Psoas muscle (tissue), 8 donors: ENCODE results near the gene GTSE1. TPM values are rescaled to one million over a fixed set of nuclear protein-coding genes. Genes with fewer than 3 reads are reported as not detected.

Experiments used
- ATAC-seq, 4 donors: fragments of 200-7000 bp; cut with Tn5 transposase; one replicate each; pipeline ENCODE4 v1.9.1; 2020; ENCODE audit warnings: moderate library complexity in 3 of 4, mild to moderate bottlenecking in 2 of 4
- DNase-seq, 2 donors: peaks; one replicate each; pipeline ENCODE4 v3.0.0-alpha.2; 2020
- H3K27ac ChIP-seq: fragments of 200-600 bp; one replicate; pipeline ENCODE4 v1.8.0; 2022
- H3K27me3 ChIP-seq, 3 donors: fragments of 200-600 bp in 1 of 3; one replicate each; pipeline versions ENCODE4 v1.6.1 to v1.8.0; 2013 to 2022; ENCODE audit warnings: low read length in 2 of 3, mild to moderate bottlenecking in 2 of 3, moderate library complexity in 1 of 3; ENCODE audit not compliant: insufficient read depth in 3 of 3
- H3K36me3 ChIP-seq, 2 donors: fragments of 200-600 bp in 1 of 2; one replicate each; pipeline versions ENCODE4 v1.6.1 to v1.8.0; 2013 to 2022; ENCODE audit warnings: low read depth in 1 of 2, mild to moderate bottlenecking in 1 of 2, moderate library complexity in 1 of 2; ENCODE audit not compliant: insufficient read depth in 1 of 2
- H3K4me1 ChIP-seq: fragments of 200-600 bp; one replicate; pipeline ENCODE4 v1.8.0; 2022
- H3K4me3 ChIP-seq: fragments of 200-600 bp; one replicate; pipeline ENCODE4 v1.8.0; 2022; ENCODE audit warnings: mild to moderate bottlenecking
- H3K9me3 ChIP-seq: fragments of 200-600 bp; one replicate; pipeline ENCODE4 v1.8.0; 2022
- CTCF ChIP-seq: fragments of 200-600 bp; IDR thresholded peaks from one replicate; pipeline ENCODE4 v1.8.0; 2022; ENCODE audit warnings: antibody characterized with exemption
- WGBS, 3 donors: extraction: QIAGEN DNeasy Blood & Tissue Kit; methylation state at CpG; one replicate each; pipeline versions ENCODE4 v1.1.6 to v1.1.7; 2013; 5-methylcytosine and 5-hydroxymethylcytosine counted together
- intact Hi-C, 2 donors: fragments of 100-400 bp; cut with DNase I; formaldehyde crosslinking; loops; one replicate each; pipeline versions ENCODE4 v1.11.0 to v1.14.2; 2022
- polyA plus RNA-seq, 3 donors: library from polyadenylated mRNA; stranded (reverse); fragments of 200-250 nt; gene quantifications; one replicate each; pipeline ENCODE4 v1.2.3, GENCODE V29; 2013
- total RNA-seq, 4 donors: library from RNA; stranded (reverse); fragmentation: NEBNext Ultra II Directional in 2 of 4; extraction: Animal tissue kit (Norgen Biotek cat#: 25700) in 2 of 4; gene quantifications; one replicate each; pipeline versions ENCODE4 v1.2.1 to v1.2.4, GENCODE V29; 2021 to 2023
- donor health status: healthy with polysubstance abuse.
- donor health status: DM: no; HTN: no; CAD: no; lungs with moderate emphysema.
- donor health status: Bipolar disorder and iron deficiency.
- donor health status: healthy.
- donor health status: DM: yes; HTN: yes; CAD: no.
- donor health status: DM: no; HTN: no; CAD: no.
- donor health status: DM: no; HTN: no; CAD: no.
- donor health status: DM: yes; HTN: yes; CAD: no.

GTSE1 gene
- total and polyA plus RNA-seq, 7 donors: 0.04 to 0.47 (median 0.16) TPM; not detected in 1

GRCh38 chr22:46371623-46372226, 75.1 kb downstream of the GTSE1 start:
- no peak for ATAC-seq
- Histone ChIP-seq H3K27ac (no peak overlapping the region), H3K9me3 (no peaks in the 10 kb centered on the region), H3K4me3 (no peak overlapping the region), H3K27me3 (no peaks in the 10 kb centered on the region), H3K4me1 (no peaks in the 10 kb centered on the region), H3K36me3 (no peaks in the 10 kb centered on the region)
- no peak for TF ChIP-seq CTCF
- intact Hi-C loops: no loop called here
- WGBS, 3 donors: 76 to 83% (median 78%) methylated on average over 2 of the region's 2 CpGs
- no peak for DNase-seq

- no peak overlapping the region for H3K27ac ChIP-seq
- no peaks in the 10 kb centered on the region for H3K4me1 ChIP-seq
- no peaks in the 10 kb centered on the region for H3K9me3 ChIP-seq
- H3K4me3 ChIP-seq: no peak overlapping the region
- H3K36me3 ChIP-seq: no peaks in the 10 kb centered on the region
- TF ChIP-seq CTCF: no peak
- 88 to 92% (median 91%) methylated on average over 18 of the region's 18 CpGs for WGBS, 3 donors
- ATAC-seq (no peak), DNase-seq (no peak)
- no peaks in the 10 kb centered on the region for H3K27me3 ChIP-seq
- intact Hi-C loops: no loop called here
Observed at GRCh38 chr22:46372686-46373085, 76.0 kb downstream of the GTSE1 start.

DNA sequence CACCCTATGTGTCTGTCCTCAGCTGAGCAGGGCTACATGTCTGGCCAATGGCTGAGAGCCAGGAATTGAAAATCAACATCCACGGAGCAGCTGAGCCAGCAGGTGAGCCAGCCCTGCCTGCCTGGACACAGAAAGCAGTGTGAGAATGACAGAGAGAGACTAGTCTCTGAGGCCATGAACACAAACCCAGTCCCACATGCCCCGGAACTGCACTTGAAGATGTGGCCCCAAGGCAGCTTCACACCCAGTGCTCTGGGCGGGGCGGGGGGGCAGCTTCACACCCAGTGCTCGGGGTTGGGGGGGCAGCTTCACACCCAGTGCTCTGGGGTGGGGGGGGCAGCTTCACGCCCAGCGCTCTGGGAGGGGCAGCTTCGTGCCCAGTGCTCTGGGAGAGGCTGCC, 76.5 kb downstream of the GTSE1 start:
- intact Hi-C loops: no loop called here
- Histone ChIP-seq H3K9me3 (no peaks in the 10 kb centered on the region), H3K4me1 (no peaks in the 10 kb centered on the region), H3K27ac (no peak overlapping the region), H3K4me3 (no peak overlapping the region), H3K36me3 (no peaks in the 10 kb centered on the region), H3K27me3 (no peaks in the 10 kb centered on the region)
- ATAC-seq (no peak), DNase-seq (no peak)
- no peak for TF ChIP-seq CTCF
- 22 to 66% (median 49%) methylated on average over 3 to 8 of the region's 8 CpGs for WGBS, 3 donors

DNA sequence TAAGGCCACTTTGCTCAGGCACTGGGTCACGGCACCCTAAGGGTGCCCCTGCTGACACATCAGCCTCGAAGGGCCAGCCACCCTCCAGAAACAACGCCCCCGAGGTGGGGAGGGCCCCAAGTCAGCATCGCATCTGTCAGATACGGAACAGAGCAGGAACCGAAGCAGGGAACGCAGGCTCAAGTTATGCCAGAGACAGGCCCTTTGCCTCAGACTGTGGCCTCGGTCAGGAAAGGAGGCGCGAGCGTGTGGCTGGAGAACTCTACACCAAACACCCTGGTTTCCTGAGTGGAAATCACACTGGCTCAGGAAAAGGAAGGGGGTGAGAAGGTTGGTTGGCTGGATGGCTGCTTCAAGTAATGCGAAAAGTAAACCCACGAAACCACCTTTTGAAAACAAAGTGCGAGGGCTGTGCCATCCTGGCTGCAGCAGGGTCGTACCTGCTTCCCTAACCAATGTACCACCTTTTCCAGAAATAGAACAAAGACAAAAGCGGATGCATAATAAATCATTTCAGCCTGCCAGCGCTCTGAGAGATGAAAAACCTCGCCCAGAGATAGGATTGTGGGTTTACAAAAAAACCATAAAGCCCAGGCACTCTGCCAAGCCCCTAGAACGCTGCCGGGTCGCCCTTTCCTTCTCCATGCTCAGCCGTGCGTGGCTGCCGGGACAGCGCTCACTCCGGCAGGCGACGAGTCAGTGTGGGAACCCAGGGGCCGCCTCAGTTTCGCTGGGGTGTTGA, 77.4 kb downstream of the GTSE1 start:
- H3K27me3 ChIP-seq: no peaks in the 10 kb centered on the region
- H3K27ac ChIP-seq: no peak overlapping the region
- DNase-seq (no peak), ATAC-seq (no peak)
- no peak for TF ChIP-seq CTCF
- no peaks in the 10 kb centered on the region for H3K4me1 ChIP-seq
- H3K4me3 ChIP-seq: no peak overlapping the region
- no peaks in the 10 kb centered on the region for H3K36me3 ChIP-seq
- no peaks in the 10 kb centered on the region for H3K9me3 ChIP-seq
- intact Hi-C loops: no loop called here
- WGBS, 3 donors: 60 to 67% (median 62%) methylated on average over 31 of the region's 31 CpGs
